ENCODE measurements around the gene IFIT1.
"Not testable (repeated sequence)": the region's sequence is repeated elsewhere in the genome, so short reads cannot be mapped to it uniquely, and the experiment has no call there.

Gene IFIT1

DNA sequence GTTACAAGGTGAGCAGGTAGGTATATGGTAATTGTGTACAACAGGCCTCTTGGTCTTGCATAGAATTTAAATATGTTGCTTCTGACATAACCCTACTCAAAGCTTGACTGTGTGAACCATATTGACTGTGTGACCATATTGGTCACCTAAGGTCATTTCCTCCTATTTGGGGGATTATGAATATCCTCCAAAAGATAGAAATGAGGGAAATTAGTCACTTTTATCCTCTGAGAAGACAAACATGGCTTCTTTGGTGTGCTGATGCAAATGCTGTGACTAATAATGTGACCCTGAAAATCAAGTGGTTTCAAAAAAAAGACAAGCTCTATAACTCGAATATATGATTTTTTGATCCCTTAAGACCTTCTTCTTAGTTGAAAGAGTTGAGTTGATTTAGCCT, 49.9 kb downstream of the IFIT1 start:
- DNase-seq = no peak

GRCh38 chr10:89444819-89445218, 52.4 kb downstream of the IFIT1 start:
- not testable (repeated sequence) for DNase-seq

- no peak for DNase-seq
Measured at GRCh38 chr10:89450901-89451300, 58.5 kb downstream of the IFIT1 start.

DNA sequence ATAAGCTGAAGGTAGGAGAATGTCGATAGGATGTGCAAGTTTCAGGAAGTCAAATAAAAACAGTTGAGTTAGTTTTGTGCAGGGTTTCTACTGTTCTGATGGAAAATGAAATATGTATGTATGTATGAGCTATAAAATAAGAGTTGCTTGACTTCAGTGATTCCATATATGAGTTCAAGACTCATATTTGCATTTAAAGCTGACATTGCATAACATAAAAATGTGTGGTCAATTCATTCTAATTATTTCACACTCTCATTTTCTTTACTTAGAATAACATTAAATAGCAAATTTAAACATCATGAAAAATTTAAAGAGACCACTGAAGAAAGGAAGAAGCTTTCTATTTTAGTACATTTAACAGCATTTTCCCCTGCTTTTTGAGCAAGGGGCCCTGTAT, 59.8 kb downstream of the IFIT1 start:
- DNase-seq = no peak

DNA sequence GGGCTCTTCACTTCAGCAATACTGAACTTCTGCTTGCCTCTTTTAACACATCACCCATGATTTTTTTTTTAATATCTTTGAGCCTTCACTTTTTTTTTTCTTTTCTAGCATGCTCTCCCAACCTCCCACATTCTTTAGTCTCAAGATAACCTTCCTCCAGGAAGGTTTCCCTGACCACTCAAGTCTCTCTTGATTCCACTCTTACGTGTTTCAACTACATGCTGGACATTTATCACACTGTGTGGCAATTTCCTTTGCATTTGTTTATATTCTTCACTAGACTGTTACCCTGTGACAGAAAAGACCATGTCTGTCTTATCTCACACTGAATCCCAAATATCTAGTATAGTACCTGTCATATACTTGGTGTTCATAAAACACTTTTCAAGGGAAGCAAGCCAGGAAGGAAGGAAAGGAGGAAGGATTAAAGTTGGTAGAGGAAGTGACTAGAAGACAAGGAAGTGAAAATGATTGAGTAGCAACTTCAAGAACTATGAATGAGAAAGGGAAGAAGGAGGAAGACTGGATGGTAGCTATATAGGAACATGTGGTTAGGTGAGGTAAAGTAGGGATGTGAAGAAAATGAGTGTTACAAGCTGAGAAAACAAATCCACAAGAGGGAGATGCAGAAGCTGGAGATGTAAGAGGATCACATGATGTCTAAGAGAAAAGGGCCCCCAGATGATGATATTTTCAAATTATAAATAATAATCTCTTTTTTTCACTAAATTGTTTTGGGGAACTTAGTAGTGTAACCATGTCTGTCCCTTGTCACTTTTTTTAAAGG, 62.3 kb downstream of the IFIT1 start:
- no peak for DNase-seq

Data from EL (cell line).